Heart left ventricle (tissue), 13 donors: ENCODE measurements around the gene RBM14.

Experiments
- POLR2A ChIP-seq, 2 donors: fragments of 450-650 bp; IDR thresholded peaks; one replicate each; pipeline ENCODE4 v1.6.1; 2017; ENCODE audit warnings: antibody characterized with exemption in 2 of 2, mild to moderate bottlenecking in 2 of 2, moderate library complexity in 2 of 2
- TF ChIP-seq, protein P1 (sequence below), 12 donors: fragments of 200-600 bp; sonication (generic) in 4 of 12; IDR thresholded peaks; one replicate each; pipeline versions ENCODE4 v1.5.0 to v1.8.0; 2018 to 2022; ENCODE audit warnings: antibody characterized with exemption in 12 of 12, mild to moderate bottlenecking in 5 of 12
- donor health status: ischemic (EF 13 %, LVEDD 7.1; RV severe dilation, severe dysfunction).
- donor health status: DM: no; HTN: yes; CAD: no.
- donor health status: DM: no; HTN: no; CAD: no.
- donor health status: ischemic (EF 25% LVEDD 6.9; RV normal size, moderate dysfunction).
- donor health status: ischemic (EF 25% LVEDD 5.7; RV mildly dilated, moderate dysfunction).
- donor health status: ischemic (EF 35%, LVEDD 5.7; RV mildly dilated, moderate dysfunction).
- donor health status: nonischemic (EF 11% LVEDD 7.7; RV severe dilation, severe dysfunction).
- donor health status: DM: yes; HTN: yes; CAD: no.
- donor health status: PGD.
- donor health status: ischemic (EF 29% LVEDD 5.4; RV normal size, mild dysfunction).
- donor health status: nonischemic (EF 23%, LVEDD 6.1; RV moderate dilation, normal function).

DNA sequence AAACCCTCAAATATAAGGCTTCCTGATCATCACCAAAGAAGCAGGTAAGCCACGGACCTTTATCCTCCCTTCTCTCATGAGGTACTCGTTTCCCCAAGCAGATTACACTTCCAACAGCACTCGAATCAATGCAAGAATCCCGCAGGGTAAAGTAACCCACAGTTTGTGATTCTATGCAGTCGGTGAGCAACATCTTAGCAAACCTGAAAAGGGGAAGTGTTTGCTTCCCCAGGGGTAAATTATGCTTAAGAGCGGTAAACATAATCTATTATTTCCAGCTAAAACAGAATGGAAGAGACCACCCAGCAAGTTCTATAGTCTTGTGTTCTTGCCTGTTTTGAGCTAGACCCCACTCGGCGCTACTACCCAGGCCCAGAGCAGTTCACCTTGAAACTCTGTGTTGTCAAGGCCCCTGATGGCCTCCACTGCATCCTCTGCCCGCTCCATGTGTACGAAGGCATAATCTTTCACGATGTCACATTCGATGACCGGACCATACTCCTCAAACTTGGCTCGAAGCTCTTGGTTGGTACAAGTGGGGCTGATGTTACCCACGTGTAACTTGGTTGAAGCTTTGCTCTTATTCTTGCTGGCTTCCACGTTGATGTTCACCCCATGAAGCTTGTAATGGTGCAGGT lies 60.0 kb downstream of the RBM14 start:
- TF ChIP-seq, protein P1, sequence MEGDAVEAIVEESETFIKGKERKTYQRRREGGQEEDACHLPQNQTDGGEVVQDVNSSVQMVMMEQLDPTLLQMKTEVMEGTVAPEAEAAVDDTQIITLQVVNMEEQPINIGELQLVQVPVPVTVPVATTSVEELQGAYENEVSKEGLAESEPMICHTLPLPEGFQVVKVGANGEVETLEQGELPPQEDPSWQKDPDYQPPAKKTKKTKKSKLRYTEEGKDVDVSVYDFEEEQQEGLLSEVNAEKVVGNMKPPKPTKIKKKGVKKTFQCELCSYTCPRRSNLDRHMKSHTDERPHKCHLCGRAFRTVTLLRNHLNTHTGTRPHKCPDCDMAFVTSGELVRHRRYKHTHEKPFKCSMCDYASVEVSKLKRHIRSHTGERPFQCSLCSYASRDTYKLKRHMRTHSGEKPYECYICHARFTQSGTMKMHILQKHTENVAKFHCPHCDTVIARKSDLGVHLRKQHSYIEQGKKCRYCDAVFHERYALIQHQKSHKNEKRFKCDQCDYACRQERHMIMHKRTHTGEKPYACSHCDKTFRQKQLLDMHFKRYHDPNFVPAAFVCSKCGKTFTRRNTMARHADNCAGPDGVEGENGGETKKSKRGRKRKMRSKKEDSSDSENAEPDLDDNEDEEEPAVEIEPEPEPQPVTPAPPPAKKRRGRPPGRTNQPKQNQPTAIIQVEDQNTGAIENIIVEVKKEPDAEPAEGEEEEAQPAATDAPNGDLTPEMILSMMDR (IDR thresholded peaks at IDR 0.05): no peak
- no peak for TF ChIP-seq POLR2A (IDR thresholded peaks at IDR 0.05)
